Cardiac muscle cell (in vitro differentiated cells and primary cell): ENCODE measurements around the gene ERC1. TPM values are rescaled to one million over a fixed set of nuclear protein-coding genes. Genes with fewer than 3 reads are reported as not detected.

Experiments
- DNase-seq, 2 donors: peaks; one replicate each; pipeline versions ENCODE4 v3.0.0 to v3.0.0-alpha.2; 2010 to 2017; ENCODE audit warnings: low read depth in 1 of 2, low spot score in 1 of 2
- H3K27ac ChIP-seq: fragments of 200-600 bp; sonication (generic); 2 replicates; pipeline ENCODE4 v1.5.1; 2016
- H3K27me3 ChIP-seq: fragments of 200-600 bp; sonication (generic); 2 replicates; pipeline ENCODE4 v1.6.0; 2016; ENCODE audit warnings: control low read depth
- H3K36me3 ChIP-seq: fragments of 200-600 bp; sonication (generic); 2 replicates; pipeline ENCODE4 v1.5.1; 2016; ENCODE audit warnings: control low read depth
- H3K4me1 ChIP-seq: fragments of 200-600 bp; sonication (generic); 2 replicates; pipeline ENCODE4 v1.8.1; 2017; ENCODE audit warnings: low read depth, mild to moderate bottlenecking, mixed run types
- H3K4me3 ChIP-seq: fragments of 200-600 bp; sonication (generic); 2 replicates; pipeline ENCODE4 v1.5.1; 2016; ENCODE audit warnings: mild to moderate bottlenecking
- H3K9me3 ChIP-seq: fragments of 200-600 bp; sonication (generic); 2 replicates; pipeline ENCODE4 v1.5.1; 2017; ENCODE audit warnings: low read depth, mild to moderate bottlenecking, control low read depth
- polyA plus RNA-seq: library from polyadenylated mRNA; unstranded; fragments of >200 nt; fragmentation: Nextera tagmentation; extraction: Ambion mirVana; gene quantifications from 2 replicates; pipeline ENCODE4 v1.2.1, GENCODE V29; 2016
- total RNA-seq: library from RNA; depleted of rRNA; stranded (reverse); fragments of >200 nt; gene quantifications from 2 replicates; pipeline ENCODE4 v1.2.3, GENCODE V29; 2016
- TF ChIP-seq, protein P1 (sequence below): IDR thresholded peaks from 2 replicates; pipeline ENCODE4 v1.5.1; 2012; ENCODE audit warnings: low read depth, mild to moderate bottlenecking, low read length

Gene ERC1
- total and polyA plus RNA-seq, 2 experiments from 2014 or later, result 34.1 to 46.3 TPM

GRCh38 chr12:971991-972390 is 19.0 kb upstream of the ERC1 start:
- Histone ChIP-seq H3K4me3 (no peak overlapping the region), H3K27me3 (no peaks in the 10 kb centered on the region), H3K9me3 (no peaks in the 10 kb centered on the region), H3K4me1 (peaks cover 2% of the 10 kb centered on the region), H3K27ac (no peak overlapping the region), H3K36me3 (no peaks in the 10 kb centered on the region)
- TF ChIP-seq, protein P1, sequence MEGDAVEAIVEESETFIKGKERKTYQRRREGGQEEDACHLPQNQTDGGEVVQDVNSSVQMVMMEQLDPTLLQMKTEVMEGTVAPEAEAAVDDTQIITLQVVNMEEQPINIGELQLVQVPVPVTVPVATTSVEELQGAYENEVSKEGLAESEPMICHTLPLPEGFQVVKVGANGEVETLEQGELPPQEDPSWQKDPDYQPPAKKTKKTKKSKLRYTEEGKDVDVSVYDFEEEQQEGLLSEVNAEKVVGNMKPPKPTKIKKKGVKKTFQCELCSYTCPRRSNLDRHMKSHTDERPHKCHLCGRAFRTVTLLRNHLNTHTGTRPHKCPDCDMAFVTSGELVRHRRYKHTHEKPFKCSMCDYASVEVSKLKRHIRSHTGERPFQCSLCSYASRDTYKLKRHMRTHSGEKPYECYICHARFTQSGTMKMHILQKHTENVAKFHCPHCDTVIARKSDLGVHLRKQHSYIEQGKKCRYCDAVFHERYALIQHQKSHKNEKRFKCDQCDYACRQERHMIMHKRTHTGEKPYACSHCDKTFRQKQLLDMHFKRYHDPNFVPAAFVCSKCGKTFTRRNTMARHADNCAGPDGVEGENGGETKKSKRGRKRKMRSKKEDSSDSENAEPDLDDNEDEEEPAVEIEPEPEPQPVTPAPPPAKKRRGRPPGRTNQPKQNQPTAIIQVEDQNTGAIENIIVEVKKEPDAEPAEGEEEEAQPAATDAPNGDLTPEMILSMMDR, result no peak
- DNase-seq, result no peak

DNA sequence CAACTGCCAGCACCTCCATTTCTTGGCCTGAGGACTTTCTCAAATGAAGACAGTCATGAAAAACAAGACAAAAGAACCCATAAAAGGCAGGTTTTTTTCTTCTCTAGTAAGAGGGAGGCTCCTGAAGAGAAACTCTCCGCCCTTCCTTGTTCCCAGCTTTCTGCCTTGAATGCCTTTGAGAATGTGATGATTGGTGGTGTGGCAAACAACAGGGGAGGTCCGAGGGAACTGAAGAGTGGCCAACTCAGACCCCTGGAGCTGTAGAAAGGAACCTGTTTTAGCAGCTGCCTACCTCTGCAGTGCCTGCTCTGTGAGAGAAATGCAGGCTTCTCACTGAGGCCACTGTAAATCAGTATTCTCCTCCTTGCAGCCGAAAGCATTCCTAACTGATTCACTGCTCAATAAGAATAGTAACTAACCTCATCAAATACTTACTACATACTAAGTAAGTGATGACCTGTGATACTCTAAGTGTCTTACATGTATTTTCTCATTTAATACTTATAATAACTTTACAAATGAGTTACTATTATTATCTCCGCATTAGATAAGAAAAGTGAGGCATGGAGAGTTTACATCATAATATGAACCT is 16.7 kb upstream of the ERC1 start:
- H3K4me3 ChIP-seq, result no peak overlapping the region
- DNase-seq, result no peak
- no peak overlapping the region for H3K27ac ChIP-seq
- H3K36me3 ChIP-seq, result no peaks in the 10 kb centered on the region
- H3K4me1 ChIP-seq, result peaks cover 2% of the 10 kb centered on the region
- H3K9me3 ChIP-seq, result no peaks in the 10 kb centered on the region
- no peaks in the 10 kb centered on the region for H3K27me3 ChIP-seq
- TF ChIP-seq, protein P1, result no peak

DNA sequence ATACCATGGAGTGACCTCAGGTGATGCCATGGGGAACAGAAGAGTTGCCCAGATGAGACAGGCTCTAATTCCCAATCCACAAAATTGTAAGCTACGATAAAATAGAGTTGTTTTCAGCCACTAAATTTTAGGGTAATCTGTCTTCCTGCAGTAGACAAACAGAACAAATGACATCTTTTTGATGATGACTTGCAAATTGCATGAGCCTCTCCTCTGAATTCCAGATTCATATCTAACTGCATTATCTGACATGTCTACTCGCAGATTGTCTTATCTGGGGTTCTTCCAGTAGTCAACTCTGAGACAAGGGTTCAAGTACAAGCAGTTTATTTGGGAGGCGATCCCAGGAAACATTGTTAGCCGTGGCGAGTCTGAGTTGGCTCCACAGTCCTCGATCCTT is 14.4 kb upstream of the ERC1 start:
- DNase-seq, result no peak
- H3K4me1 ChIP-seq, result no peaks in the 10 kb centered on the region
- no peaks in the 10 kb centered on the region for H3K36me3 ChIP-seq
- H3K9me3 ChIP-seq, result no peaks in the 10 kb centered on the region
- H3K27ac ChIP-seq, result no peak overlapping the region
- TF ChIP-seq, protein P1, result no peak
- H3K4me3 ChIP-seq, result no peak overlapping the region
- H3K27me3 ChIP-seq, result no peaks in the 10 kb centered on the region

DNA sequence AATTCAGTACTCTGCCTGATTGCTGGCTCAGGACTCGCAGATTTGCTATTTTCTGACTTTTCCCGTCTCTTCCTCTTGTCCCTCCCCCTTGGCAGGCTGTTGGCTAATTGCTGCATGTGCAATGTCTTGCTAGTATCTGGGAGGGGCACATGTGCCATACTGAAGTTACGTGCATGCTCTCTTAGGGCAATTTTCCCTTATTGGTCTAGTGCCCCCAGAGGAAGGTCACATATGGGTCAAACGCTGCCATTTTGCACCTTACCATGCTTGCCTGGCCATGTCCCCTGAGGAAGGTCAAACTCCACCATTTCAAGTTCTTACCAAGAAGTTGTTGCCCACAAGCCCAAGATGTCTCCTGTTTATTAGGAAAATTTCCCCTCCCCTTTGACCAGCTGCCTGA is 13.9 kb upstream of the ERC1 start:
- Histone ChIP-seq H3K27me3 (no peaks in the 10 kb centered on the region), H3K9me3 (no peaks in the 10 kb centered on the region), H3K36me3 (no peaks in the 10 kb centered on the region), H3K4me3 (no peak overlapping the region), H3K27ac (no peak overlapping the region), H3K4me1 (no peaks in the 10 kb centered on the region)
- DNase-seq, result no peak
- TF ChIP-seq, protein P1, result no peak

DNA sequence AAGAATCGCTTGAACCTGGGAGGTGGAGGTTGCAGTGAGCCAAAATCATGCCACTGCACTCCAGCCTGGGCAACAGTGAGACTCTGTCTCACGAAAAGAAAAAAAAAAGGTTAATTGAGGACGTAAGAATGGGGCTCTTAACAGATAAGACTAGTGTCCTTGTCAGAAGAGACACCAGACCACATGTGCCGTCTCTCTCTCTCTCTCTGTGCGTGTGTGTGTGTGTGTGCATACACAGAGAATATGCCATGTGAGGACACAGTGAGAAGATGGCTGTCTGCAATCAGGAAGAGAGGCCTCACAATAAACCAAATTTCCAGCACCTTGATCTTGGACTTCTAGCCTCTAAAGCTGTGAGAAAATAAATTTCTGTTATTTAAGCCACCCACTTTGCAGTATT is 11.7 kb upstream of the ERC1 start:
- H3K4me1 ChIP-seq, result no peaks in the 10 kb centered on the region
- no peak overlapping the region for H3K4me3 ChIP-seq
- TF ChIP-seq, protein P1, result no peak
- H3K36me3 ChIP-seq, result no peaks in the 10 kb centered on the region
- no peaks in the 10 kb centered on the region for H3K27me3 ChIP-seq
- no peak for DNase-seq
- no peak overlapping the region for H3K27ac ChIP-seq
- H3K9me3 ChIP-seq, result no peaks in the 10 kb centered on the region
